ENCODE data around the gene ADSS1.

ADSS1 gene

DNA sequence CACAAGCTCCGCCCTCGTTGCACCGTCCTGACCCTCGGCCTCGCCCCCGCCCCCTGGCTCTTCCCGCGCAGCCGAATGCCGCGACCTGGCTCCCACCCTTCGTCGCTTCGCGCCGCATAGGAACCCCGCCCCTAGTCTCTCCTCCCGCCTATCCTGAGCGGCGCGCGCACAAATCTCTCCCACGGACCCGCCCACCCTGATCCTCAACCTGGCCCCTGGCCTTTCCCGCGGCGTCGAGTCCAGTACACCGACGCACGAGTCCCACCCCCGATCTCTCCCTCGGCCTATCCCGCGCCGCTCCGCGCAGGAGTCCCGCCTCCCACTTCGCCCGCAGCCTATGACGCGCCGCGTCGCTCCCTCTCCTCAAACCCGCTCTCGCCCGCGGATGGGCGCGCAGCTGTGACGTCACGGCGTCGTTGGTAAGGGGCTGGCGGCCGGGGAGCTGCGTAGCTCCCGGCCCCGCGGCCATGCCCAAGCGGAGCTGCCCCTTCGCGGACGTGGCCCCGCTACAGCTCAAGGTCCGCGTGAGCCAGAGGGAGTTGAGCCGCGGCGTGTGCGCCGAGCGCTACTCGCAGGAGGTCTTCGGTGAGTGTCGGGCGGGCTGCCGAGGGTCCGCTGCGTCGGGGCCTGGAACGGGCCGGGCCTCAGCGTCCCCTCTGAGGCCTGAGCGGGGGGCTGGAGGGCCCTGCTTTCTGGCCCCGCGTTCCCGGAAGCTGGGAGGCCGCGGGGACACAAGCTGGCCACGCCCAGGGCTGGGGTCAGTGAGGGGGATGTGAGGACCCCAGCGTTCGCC is 28.9 kb downstream of the ADSS1 start, which contains the start of gene SIVA1:
SIVA1 (plus strand) TSS at position 413 of the 793 bp plus-strand sequence; CDS start at position 468, 55 bp downstream.
- Mint-ChIP-seq H3K27ac (peak within 1 kb of the TSS; percentile 95), H3K4me1 (peaks cover 36% of the 10 kb centered on the region), H3K4me3 (peak within 1 kb of the TSS; percentile 95), H3K9me3 (no peaks in the 10 kb centered on the region), H3K36me3 (peaks cover 41% of the 10 kb centered on the region)
- ATAC-seq (peak; percentile 94), DNase-seq (ENCODE audit: low spot score in 2 of 2) (peak; percentile 99)

DNA sequence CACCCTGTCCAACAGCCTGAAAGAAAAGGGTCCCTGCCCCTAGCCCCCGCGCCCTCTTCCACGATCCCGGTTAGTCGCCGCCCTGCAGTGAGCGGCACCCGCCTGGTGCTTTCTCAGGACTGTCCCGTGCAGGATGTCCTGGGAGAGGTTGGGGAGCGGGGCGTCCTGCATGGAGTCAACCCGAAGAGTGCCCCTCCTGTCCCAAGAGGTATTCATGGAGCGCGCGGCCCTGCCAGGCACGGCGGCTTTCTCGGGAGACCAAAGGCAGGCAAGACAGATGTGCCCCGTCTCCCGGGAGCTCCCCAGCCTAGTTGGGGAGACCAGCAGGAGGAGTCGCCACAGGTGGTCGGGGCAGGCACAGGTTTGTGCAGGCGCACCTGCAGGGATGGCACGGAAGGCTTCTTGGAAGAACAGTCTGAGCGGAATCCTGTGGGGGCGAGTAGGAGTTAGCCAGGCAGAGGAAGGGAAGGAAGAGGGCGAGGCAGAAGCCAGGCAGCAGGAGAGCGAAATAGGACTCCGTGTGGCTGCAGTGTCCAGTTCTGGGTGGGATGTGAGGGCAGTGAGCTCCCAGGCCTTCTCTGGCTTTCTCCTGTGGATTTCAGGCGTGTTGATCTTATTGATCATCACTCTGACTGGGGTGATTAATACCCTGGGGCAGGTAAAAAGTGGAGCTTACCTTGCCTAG is 29.6 kb downstream of the ADSS1 start:
- DNase-seq (ENCODE audit: low spot score in 2 of 2) (peak in 1 of 2 donors; percentile 60), ATAC-seq (no peak)
- no peaks in the 10 kb centered on the region for H3K9me3 Mint-ChIP-seq
- peaks cover 36% of the 10 kb centered on the region for H3K4me1 Mint-ChIP-seq
- H3K27ac Mint-ChIP-seq: peak overlapping the region; percentile 95
- H3K4me3 Mint-ChIP-seq: peak overlapping the region; percentile 95
- H3K36me3 Mint-ChIP-seq: peaks cover 48% of the 10 kb centered on the region

DNA sequence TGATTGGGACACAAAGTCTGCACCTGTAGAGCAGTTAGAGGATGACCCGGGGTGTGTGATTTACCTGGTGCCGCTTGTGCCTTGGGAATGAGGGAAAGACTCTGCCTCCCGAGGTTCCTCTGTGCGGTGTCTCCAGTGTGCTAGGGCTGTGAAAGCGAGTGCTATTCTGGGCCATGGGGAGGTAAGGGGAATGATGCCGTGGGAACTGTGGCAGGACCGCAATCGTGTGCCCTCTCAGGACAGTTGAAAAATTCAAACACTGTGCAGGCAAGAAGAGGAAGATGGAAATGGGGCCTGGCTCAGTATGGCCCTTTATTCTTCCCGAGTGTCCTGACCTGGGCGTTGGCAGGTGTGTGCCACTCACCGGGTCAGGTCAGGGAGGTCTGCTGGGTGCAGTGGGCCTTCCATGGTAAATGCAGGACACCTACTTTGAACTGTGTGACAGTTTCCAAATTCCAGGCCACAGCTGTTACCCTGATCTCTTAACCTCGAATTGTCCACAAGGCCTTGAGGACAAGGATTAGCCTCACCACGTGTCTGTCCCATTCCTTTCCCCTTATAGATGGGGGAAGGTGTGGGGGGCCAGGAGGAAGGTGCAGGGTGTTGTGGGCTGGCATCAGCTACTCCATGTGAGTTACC is 30.3 kb downstream of the ADSS1 start:
- H3K4me1 Mint-ChIP-seq: peaks cover 31% of the 10 kb centered on the region
- H3K4me3 Mint-ChIP-seq: peak overlapping the region; percentile 95
- ATAC-seq: no peak
- H3K9me3 Mint-ChIP-seq: no peaks in the 10 kb centered on the region
- peaks cover 54% of the 10 kb centered on the region for H3K36me3 Mint-ChIP-seq
- no peak for DNase-seq (ENCODE audit: low spot score in 2 of 2)
- H3K27ac Mint-ChIP-seq: peak overlapping the region; percentile 95

DNA sequence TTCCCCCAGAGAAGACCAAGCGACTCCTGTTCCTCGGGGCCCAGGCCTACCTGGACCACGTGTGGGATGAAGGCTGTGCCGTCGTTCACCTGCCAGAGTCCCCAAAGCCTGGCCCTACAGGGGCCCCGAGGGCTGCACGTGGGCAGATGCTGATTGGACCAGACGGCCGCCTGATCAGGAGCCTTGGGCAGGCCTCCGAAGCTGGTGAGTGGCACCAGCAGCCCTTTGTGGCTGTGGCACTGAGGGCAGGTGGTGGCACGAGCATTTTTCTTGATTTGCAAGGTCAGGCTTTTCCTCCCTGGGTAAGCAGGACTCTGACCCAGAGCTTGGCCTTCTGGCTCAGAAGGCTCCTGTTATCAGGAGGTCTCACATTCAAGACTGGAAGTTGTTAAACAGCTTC is 31.6 kb downstream of the ADSS1 start:
- Mint-ChIP-seq H3K27ac (peak overlapping the region; percentile 76), H3K9me3 (no peaks in the 10 kb centered on the region), H3K4me1 (peaks cover 30% of the 10 kb centered on the region), H3K36me3 (peaks cover 67% of the 10 kb centered on the region), H3K4me3 (no peak overlapping the region)
- DNase-seq (ENCODE audit: low spot score in 2 of 2): no peak
- ATAC-seq: no peak

DNA sequence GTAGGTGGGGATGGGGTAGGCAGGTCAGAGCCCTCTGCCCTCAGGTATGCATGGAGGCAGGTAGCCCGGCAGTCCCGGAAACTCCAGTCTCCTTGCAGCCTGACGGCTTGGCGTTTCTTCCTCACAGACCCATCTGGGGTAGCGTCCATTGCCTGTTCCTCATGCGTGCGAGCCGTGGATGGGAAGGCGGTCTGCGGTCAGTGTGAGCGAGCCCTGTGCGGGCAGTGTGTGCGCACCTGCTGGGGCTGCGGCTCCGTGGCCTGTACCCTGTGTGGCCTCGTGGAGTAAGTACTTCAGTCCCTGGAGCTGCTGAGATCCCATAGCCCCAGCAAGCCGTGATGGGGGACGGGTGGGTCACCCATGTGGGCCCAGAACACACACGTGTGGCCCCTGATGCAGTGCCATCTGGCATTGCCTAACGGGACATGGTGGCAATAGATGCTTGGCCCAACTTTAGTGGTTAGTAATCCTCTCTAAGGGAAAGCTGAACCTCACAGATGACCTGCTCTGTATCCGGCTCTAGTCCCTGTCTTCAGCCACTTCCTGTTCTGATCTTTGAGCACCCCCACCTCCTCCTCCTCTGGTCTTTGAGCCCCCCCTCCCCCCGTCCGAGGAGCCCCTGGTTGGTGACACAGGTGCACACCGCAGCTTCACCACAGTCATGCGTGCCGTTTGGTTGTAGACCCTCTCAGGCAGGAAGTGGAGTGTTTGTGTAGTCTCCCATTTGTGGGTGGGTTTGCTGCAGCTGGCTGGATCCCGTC is 32.6 kb downstream of the ADSS1 start:
- no peak for ATAC-seq
- Mint-ChIP-seq H3K36me3 (peaks cover 78% of the 10 kb centered on the region), H3K4me3 (no peak overlapping the region), H3K9me3 (no peaks in the 10 kb centered on the region), H3K27ac (peak overlapping the region; percentile 67), H3K4me1 (peaks cover 38% of the 10 kb centered on the region)
- no peak for DNase-seq (ENCODE audit: low spot score in 2 of 2)

DNA sequence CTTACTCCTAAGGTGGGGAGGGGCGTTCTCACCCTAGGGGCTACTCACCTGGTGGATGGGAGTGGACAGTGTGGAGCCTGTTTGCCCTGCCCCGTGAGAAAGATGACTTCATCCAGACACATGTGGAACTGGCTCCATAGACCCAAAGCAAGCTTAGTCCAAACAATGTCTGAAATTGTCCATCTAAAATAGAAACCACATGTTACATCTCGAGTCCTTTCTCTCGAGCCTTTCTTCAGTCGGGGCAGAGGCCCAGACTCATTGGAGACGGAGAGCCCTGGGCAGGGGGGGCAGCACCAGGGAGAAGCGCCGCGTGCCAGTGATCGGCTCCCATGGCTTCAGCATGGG is 33.2 kb downstream of the ADSS1 start:
- DNase-seq (ENCODE audit: low spot score in 2 of 2): no peak
- no peaks in the 10 kb centered on the region for H3K9me3 Mint-ChIP-seq
- H3K4me1 Mint-ChIP-seq: peaks cover 38% of the 10 kb centered on the region
- no peak for ATAC-seq
- peaks cover 83% of the 10 kb centered on the region for H3K36me3 Mint-ChIP-seq
- no peak overlapping the region for H3K4me3 Mint-ChIP-seq
- H3K27ac Mint-ChIP-seq: peak overlapping the region; percentile 67

DNA sequence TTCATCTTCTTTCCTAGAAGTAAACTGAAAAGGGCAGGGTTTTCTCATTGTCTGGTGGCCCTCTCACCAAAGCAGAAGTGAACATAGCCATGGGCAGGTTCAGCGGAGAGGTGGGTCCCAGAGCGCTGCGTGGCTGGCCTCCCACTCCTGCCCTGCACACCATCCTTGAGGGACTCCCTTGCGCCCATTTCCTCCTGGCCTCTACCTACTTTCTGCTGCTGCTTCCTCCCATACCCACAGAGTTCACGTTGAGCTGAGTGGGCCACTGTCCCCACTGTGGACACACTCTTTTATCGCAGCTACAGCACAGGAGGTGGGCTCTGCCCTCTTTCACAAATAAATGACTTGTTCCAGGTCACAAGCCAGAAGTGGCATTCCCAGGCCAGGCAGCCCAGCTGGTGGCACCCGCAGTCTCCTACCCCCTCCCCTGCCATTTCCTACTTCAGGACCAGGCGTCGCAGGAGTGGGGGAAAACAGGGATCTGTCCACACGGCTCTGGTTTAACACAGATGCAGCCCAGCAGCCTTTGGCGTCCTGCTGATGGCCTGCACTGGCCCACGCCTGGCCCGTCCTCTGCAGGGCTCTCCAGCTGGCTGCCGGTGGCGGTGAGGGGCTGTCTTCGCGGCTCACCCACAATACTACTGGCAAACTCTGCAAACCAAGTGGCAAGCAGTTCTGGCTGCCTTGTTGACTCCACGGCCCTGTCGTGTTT is 33.8 kb downstream of the ADSS1 start:
- no peaks in the 10 kb centered on the region for H3K9me3 Mint-ChIP-seq
- peaks cover 84% of the 10 kb centered on the region for H3K36me3 Mint-ChIP-seq
- no peak for ATAC-seq
- peaks cover 38% of the 10 kb centered on the region for H3K4me1 Mint-ChIP-seq
- H3K4me3 Mint-ChIP-seq: no peak overlapping the region
- no peak for DNase-seq (ENCODE audit: low spot score in 2 of 2)
- H3K27ac Mint-ChIP-seq: no peak overlapping the region

DNA sequence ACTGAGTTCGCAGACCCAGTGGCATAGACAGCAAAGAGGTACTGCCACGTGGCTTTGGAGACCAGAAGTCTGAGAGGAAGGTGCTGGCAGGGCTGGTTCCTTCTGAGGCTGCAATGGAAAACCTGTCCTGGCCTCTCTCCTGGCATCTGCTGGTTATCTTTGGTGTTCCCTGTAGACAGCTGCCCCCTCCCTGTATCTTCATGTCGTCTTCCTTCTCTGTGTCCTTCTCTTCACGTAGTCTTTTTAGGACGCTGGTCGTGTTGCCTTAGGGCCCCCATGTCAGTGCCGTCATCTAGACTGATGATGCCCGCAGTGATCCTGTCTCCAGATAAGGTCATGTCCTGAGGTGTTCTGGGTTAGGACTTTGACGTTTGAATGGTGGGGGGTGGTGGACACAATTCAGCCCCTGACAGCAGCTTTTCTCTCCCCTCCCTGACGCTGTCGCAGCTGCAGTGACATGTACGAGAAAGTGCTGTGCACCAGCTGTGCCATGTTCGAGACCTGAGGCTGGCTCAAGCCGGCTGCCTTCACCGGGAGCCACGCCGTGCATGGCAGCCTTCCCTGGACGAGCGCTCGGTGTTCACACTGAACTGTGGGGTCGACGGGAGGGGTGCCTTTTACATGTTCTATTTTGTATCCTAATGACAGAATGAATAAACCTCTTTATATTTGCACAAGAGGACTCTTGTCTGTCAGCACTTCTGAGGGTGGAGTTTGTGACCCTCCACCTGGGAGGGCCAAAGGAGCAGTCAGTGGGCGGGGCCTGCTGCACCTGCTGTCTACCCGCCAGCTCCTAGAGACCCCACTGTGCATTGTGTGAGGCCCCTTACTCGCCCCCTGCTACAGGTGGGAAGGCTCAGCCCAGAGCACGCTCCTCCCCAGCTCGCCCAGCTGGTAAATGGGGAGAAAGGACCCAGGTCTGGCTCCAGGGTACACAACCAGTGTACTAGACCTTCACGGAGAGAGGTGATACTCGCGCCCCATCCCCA is 35.2 kb downstream of the ADSS1 start:
- no peak for ATAC-seq
- H3K36me3 Mint-ChIP-seq: peaks cover 81% of the 10 kb centered on the region

DNA sequence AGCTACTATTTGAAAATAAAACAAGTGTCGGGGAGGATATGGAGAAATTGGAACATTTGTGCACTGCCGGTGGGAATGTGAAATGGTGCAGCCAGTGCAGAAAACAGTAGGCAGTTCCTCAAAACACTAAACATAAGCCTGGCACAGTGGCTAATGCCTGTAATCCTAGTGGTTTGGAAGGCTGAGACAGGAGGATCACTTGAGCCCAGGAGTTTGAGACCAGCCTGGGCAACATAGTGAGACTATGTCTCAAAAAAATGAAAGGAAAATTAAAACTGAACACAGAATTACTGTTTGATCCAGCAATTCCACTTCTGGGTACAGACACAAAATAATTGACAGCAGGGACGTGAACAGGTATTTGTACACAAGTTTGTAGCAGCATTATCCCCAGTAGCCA is 41.5 kb downstream of the ADSS1 start:
- no peak for DNase-seq (ENCODE audit: low spot score in 2 of 2)
- Mint-ChIP-seq H3K4me1 (peaks cover 20% of the 10 kb centered on the region), H3K27ac (no peak overlapping the region), H3K9me3 (no peaks in the 10 kb centered on the region), H3K36me3 (peaks cover 46% of the 10 kb centered on the region), H3K4me3 (no peak overlapping the region)
- ATAC-seq: no peak

More for the DNA sequence above, 35.2 kb downstream of the ADSS1 start:
- Mint-ChIP-seq H3K27ac (peak overlapping the region; percentile 52), H3K4me1 (peaks cover 29% of the 10 kb centered on the region), H3K4me3 (no peak overlapping the region), H3K9me3 (no peaks in the 10 kb centered on the region)
- no peak for DNase-seq (ENCODE audit: low spot score in 2 of 2)

DNA sequence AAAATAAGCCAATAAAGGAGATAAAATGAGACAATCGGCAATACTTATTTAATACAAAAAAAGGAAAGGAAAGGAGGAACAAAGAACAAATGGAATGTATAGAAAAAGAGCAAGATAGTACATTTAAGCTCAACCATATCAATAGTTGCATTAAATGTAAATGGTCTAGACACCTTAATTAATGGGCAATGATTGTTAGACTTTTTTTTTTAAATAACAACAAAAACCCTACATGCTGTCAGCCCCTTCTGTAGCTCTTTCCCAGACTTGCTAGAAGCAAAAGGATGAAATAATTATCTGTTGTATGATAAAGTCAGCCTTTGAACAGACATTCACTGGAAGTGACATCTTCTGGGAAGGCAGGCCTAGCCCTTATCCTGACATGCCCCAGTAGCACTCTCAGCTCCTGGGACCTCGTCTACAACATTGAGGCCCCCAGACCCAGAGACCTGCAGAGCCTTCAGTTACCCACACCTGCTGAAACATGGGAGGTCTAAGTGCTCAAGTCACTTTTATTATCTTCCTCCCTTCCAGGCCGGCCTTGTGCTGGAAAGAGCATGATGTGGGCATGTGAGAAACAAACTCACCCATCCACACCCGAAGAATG is 42.3 kb downstream of the ADSS1 start:
- Mint-ChIP-seq H3K27ac (no peak overlapping the region), H3K4me1 (peaks cover 12% of the 10 kb centered on the region), H3K36me3 (peaks cover 46% of the 10 kb centered on the region), H3K4me3 (no peak overlapping the region), H3K9me3 (no peaks in the 10 kb centered on the region)
- ATAC-seq (no peak), DNase-seq (ENCODE audit: low spot score in 2 of 2) (no peak)

DNA sequence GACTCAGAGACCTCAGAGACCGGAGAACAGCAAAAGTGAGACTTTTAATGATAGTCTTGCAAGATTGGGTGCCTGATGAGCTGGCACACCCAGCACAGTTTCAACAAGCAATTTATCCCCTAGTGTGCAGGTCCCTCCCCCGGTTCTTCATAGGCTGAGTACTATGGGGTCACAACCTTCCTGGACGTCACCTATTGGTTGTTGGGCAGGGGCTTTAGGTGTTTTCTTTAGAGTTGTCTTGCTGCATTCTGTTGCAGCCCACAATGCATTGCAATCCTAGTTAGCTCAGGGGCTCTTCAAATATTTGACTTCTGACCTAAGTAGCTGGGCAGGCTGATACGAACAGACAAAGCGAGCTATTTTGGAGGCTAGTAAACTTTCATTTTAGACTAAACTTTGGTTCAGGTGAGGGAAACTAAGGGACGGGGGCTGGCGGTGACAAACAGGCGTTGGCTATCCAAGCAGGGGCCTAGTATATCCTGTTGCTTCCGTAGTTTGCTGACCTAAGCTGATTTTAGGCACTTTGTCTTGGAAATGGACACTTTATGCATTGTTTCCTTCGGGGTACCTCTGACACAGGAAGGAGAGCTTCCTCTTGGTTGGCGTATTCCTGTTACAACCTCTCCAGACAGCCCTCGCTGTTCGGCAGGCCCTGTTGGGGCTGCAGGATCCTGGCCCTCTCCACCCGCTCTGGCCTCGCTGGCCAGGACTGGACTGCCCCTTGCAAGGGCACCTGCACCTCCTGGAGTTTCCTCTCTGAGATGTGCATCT is 43.0 kb downstream of the ADSS1 start:
- Mint-ChIP-seq H3K4me1 (peaks cover 11% of the 10 kb centered on the region), H3K36me3 (peaks cover 46% of the 10 kb centered on the region), H3K27ac (no peak overlapping the region), H3K9me3 (no peaks in the 10 kb centered on the region), H3K4me3 (no peak overlapping the region)
- no peak for DNase-seq (ENCODE audit: low spot score in 2 of 2)
- ATAC-seq: no peak

DNA sequence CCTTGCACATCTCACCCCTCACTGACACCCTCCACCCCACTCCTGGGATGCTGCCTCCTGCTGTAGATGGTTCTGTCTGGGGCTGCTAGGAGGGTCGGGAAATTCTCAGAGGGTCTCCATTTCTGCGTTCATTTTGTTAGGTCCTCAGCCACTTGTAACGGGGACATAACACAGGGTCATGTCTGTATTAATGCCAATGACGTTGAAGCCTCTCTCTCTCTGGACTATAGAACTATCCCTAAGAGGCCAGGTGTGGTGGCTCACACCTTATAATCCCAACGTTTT is 43.5 kb downstream of the ADSS1 start:
- Mint-ChIP-seq H3K4me3 (no peak overlapping the region), H3K36me3 (peaks cover 44% of the 10 kb centered on the region), H3K27ac (no peak overlapping the region), H3K4me1 (peaks cover 11% of the 10 kb centered on the region), H3K9me3 (no peaks in the 10 kb centered on the region)
- DNase-seq (ENCODE audit: low spot score in 2 of 2) (no peak), ATAC-seq (no peak)

All from stimulated activated effector memory CD8-positive, alpha-beta T cell treated with anti-CD3 and anti-CD28 coated beads, Interleukin-12 subunit alpha, Interleukin-12 subunit beta, amount 100 ng/mL, for 72 hours (primary cell).